Panc1 (cell line): ENCODE measurements around the gene LPP.

Experiments used
- POLR2AphosphoS5 ChIP-seq: IDR thresholded peaks from 2 replicates; pipeline ENCODE4 v1.6.1; 2012; ENCODE audit warnings: mild to moderate bottlenecking, low read depth, low read length, moderate library complexity
- SIN3A ChIP-seq: IDR thresholded peaks from 2 replicates; pipeline ENCODE4 v1.6.1; 2012; ENCODE audit warnings: low read depth, mild to moderate bottlenecking, low read length, moderate library complexity, borderline replicate concordance; ENCODE audit not compliant: insufficient read depth
- TF ChIP-seq, protein P1 (sequence below): fragments of 450-650 bp; IDR thresholded peaks from 2 replicates; pipeline ENCODE4 v1.5.1; 2017; ENCODE audit warnings: mild to moderate bottlenecking

DNA sequence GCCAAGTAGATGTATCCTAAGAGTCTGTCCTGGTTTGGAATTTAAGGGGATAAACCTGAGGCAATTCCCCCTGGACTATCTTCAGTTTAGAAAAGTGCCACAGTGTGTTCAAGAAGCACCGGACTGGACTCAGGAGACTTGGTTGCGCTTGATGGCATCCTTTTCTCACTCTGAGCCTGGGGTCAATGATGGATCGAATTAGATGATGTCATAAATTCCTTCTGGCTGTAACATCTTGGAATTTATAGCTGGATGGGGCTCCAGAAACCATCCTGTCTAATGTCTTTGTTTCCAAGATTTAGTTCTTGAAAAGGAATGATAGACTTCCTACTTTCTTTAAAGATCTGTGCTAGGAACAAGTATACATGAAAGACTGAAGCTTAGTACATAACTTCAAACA is 280.6 kb downstream of the LPP start:
- TF ChIP-seq, protein P1, sequence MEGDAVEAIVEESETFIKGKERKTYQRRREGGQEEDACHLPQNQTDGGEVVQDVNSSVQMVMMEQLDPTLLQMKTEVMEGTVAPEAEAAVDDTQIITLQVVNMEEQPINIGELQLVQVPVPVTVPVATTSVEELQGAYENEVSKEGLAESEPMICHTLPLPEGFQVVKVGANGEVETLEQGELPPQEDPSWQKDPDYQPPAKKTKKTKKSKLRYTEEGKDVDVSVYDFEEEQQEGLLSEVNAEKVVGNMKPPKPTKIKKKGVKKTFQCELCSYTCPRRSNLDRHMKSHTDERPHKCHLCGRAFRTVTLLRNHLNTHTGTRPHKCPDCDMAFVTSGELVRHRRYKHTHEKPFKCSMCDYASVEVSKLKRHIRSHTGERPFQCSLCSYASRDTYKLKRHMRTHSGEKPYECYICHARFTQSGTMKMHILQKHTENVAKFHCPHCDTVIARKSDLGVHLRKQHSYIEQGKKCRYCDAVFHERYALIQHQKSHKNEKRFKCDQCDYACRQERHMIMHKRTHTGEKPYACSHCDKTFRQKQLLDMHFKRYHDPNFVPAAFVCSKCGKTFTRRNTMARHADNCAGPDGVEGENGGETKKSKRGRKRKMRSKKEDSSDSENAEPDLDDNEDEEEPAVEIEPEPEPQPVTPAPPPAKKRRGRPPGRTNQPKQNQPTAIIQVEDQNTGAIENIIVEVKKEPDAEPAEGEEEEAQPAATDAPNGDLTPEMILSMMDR: no peak
- TF ChIP-seq POLR2AphosphoS5: no peak
- no peak for TF ChIP-seq SIN3A
